Measurements from ENCODE around the gene LSM14A.

- TF ChIP-seq EZH2 (IDR thresholded peaks at IDR 0.05; ENCODE audit: low read length, missing control alignments) (no peak), CTCF (conservative IDR thresholded peaks at IDR 0.05 in 1 of 2, IDR thresholded peaks at IDR 0.05 in 1 of 2; ENCODE audit: low read depth in 1 of 2, low read length in 2 of 2) (no peak)
These were observed 37.1 kb upstream of the LSM14A start for GRCh38 chr19:34135054-34135800.
